ENCODE measurements around the gene MBOAT1.
A peak's percentile ranks its signal among the peaks of the same experiment; 100 is the strongest.

MBOAT1 gene

GRCh38 chr6:20197251-20197650 is 15.0 kb downstream of the MBOAT1 start:
- H3K4me3 ChIP-seq (ENCODE audit: low read depth, low read length) = no peak overlapping the region
- DNase-seq (ENCODE audit: low read depth) = no peak
- TF ChIP-seq CTCF (conservative IDR thresholded peaks at IDR 0.05; ENCODE audit: low read depth, low read length) = no peak

GRCh38 chr6:20192625-20193024 is 19.6 kb downstream of the MBOAT1 start:
- DNase-seq (ENCODE audit: low read depth) = no peak
- TF ChIP-seq CTCF (conservative IDR thresholded peaks at IDR 0.05; ENCODE audit: low read depth, low read length) = no peak
- H3K4me3 ChIP-seq (ENCODE audit: low read depth, low read length) = no peak overlapping the region

GRCh38 chr6:20191992-20192391 is 20.3 kb downstream of the MBOAT1 start:
- H3K4me3 ChIP-seq (ENCODE audit: low read depth, low read length) = no peak overlapping the region
- DNase-seq (ENCODE audit: low read depth) = no peak
- no peak for TF ChIP-seq CTCF (conservative IDR thresholded peaks at IDR 0.05; ENCODE audit: low read depth, low read length)

- no peak overlapping the region for H3K4me3 ChIP-seq (ENCODE audit: low read depth, low read length)
- no peak for DNase-seq (ENCODE audit: low read depth)
- no peak for TF ChIP-seq CTCF (conservative IDR thresholded peaks at IDR 0.05; ENCODE audit: low read depth, low read length)
These were observed 23.6 kb downstream of the MBOAT1 start for GRCh38 chr6:20188630-20189075.

- DNase-seq (ENCODE audit: low read depth) = no peak
- H3K4me3 ChIP-seq (ENCODE audit: low read depth, low read length) = no peak overlapping the region
- TF ChIP-seq CTCF (conservative IDR thresholded peaks at IDR 0.05; ENCODE audit: low read depth, low read length) = no peak
These were observed 25.3 kb downstream of the MBOAT1 start for GRCh38 chr6:20186981-20187380.

- no peak overlapping the region for H3K4me3 ChIP-seq (ENCODE audit: low read depth, low read length)
- TF ChIP-seq CTCF (conservative IDR thresholded peaks at IDR 0.05; ENCODE audit: low read depth, low read length) = no peak
- no peak for DNase-seq (ENCODE audit: low read depth)
These were observed 28.6 kb downstream of the MBOAT1 start for GRCh38 chr6:20183706-20184105.

- DNase-seq (ENCODE audit: low read depth) = peak; percentile 42
- H3K4me3 ChIP-seq (ENCODE audit: low read depth, low read length) = no peak overlapping the region
- no peak for TF ChIP-seq CTCF (conservative IDR thresholded peaks at IDR 0.05; ENCODE audit: low read depth, low read length)
These were observed 29.2 kb downstream of the MBOAT1 start for GRCh38 chr6:20182926-20183521.
